ENCODE measurements around the gene NDUFB8. TPM values are rescaled to one million over a fixed set of nuclear protein-coding genes. Genes with fewer than 3 reads are reported as not detected.

The NDUFB8 gene
- total RNA-seq, 4 donors from 2014 or later = 156 to 176 (median 164) TPM

DNA sequence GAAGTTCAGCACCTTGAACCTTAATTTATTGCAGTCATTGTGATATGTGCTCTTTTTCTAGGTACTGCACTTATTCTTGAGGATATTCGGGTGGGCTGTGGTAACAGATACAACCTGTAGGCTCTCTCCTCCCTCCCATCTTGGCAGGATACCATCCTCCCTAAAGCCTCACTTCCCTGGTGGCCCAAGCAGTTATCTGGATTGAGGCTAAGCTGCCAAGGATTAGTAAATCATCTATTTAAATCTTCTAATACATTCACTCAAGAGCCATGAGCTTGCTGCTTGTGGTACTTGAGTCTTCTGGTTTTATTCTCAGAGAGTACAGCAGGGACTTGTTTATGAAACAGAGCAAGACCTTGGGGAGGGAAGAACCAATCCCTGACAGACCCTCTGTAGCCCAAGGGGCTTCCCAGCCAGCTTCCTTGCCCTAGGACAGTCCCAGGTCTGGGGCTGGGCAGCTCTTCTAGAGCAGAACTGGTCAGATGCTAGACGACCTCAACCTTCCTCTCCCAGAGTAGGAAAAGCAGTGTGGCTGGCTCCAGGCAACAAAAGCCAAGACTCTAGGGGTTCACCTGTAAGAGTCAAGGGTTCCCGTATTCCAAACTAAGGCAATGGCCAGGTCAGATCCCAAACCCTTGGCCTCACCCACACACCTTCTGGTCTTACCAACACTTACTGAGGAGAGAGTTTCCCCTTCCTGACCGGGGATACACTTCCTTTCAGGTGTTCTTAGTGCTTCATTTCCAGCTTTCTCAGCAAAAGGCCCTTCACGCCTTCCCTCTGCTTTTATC, 45.6 kb downstream of the NDUFB8 start:
- WGBS = 90% methylated on average over 5 of the region's 5 CpGs
- H3K4me1 ChIP-seq = peaks cover 19% of the 10 kb centered on the region
- DNase-seq (ENCODE audit: low spot score in 2 of 2) = no peak
- no peak overlapping the region for H3K27ac ChIP-seq
- peaks cover 31% of the 10 kb centered on the region for H3K27me3 ChIP-seq
- H3K36me3 ChIP-seq = peaks cover 18% of the 10 kb centered on the region
- no peak overlapping the region for H3K4me3 ChIP-seq
- no peaks in the 10 kb centered on the region for H3K9me3 ChIP-seq
- TF ChIP-seq EP300 (IDR thresholded peaks at IDR 0.05) (no peak), POLR2AphosphoS5 (IDR thresholded peaks at IDR 0.05) (no peak), POLR2A (IDR thresholded peaks at IDR 0.05) (no peak), CTCF (IDR thresholded peaks at IDR 0.05) (no peak)

- TF ChIP-seq POLR2A (IDR thresholded peaks at IDR 0.05) (no peak), POLR2AphosphoS5 (IDR thresholded peaks at IDR 0.05) (no peak), EP300 (IDR thresholded peaks at IDR 0.05) (no peak), CTCF (IDR thresholded peaks at IDR 0.05) (no peak)
- Histone ChIP-seq H3K9me3 (no peaks in the 10 kb centered on the region), H3K4me1 (peaks cover 19% of the 10 kb centered on the region), H3K27ac (no peak overlapping the region), H3K27me3 (peaks cover 38% of the 10 kb centered on the region), H3K36me3 (peaks cover 5% of the 10 kb centered on the region), H3K4me3 (peak overlapping the region; percentile 54)
- 30% methylated on average over 5 of the region's 5 CpGs for WGBS
- DNase-seq (ENCODE audit: low spot score in 2 of 2) = no peak
Measured at GRCh38 chr10:100482834-100483185, 46.9 kb downstream of the NDUFB8 start.

GRCh38 chr10:100482181-100482833, 47.4 kb downstream of the NDUFB8 start:
- H3K27ac ChIP-seq = no peak overlapping the region
- peak overlapping the region; percentile 54 for H3K4me3 ChIP-seq
- peak; percentile 68 to 84 for DNase-seq (ENCODE audit: low spot score in 2 of 2)
- peaks cover under 1% of the 10 kb centered on the region for H3K36me3 ChIP-seq
- TF ChIP-seq CTCF (IDR thresholded peaks at IDR 0.05) (peak; percentile 15 to 87), POLR2AphosphoS5 (IDR thresholded peaks at IDR 0.05) (no peak)
- peaks cover 38% of the 10 kb centered on the region for H3K27me3 ChIP-seq
- peaks cover 19% of the 10 kb centered on the region for H3K4me1 ChIP-seq
- WGBS = 0% methylated on average over 18 of the region's 59 CpGs
- no peaks in the 10 kb centered on the region for H3K9me3 ChIP-seq

GRCh38 chr10:100481462-100482081, 48.1 kb downstream of the NDUFB8 start:
- Histone ChIP-seq H3K36me3 (no peaks in the 10 kb centered on the region), H3K9me3 (no peaks in the 10 kb centered on the region), H3K27ac (no peak overlapping the region), H3K27me3 (peaks cover 38% of the 10 kb centered on the region), H3K4me3 (peak overlapping the region; percentile 54), H3K4me1 (peaks cover 19% of the 10 kb centered on the region)
- TF ChIP-seq POLR2AphosphoS5 (IDR thresholded peaks at IDR 0.05) (no peak), POLR2A (IDR thresholded peaks at IDR 0.05) (no peak)
- WGBS = 2% methylated on average over 16 of the region's 19 CpGs
- DNase-seq (ENCODE audit: low spot score in 2 of 2) = peak; percentile 86 to 91

DNA sequence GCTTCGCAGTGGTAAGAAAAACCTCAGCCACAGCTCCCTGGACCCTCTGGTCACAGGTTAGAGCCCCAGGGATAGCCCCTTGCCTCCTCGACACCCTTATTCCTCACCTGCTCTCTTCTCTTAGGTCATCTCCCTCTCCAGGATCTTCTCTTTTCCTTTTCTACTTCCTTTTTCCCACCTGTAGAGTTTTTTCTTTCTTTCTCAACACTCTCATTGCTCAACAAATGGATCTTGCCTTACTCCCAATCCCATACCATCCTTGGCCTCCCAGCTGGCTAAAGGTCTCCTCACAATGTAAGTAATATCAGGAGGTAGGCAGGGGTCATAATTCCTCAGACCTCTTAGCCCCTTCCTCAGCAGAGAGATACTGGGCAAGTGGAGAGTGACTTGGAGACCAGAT, 49.7 kb downstream of the NDUFB8 start:
- H3K9me3 ChIP-seq = no peaks in the 10 kb centered on the region
- H3K36me3 ChIP-seq = no peaks in the 10 kb centered on the region
- H3K27ac ChIP-seq = no peak overlapping the region
- no peak overlapping the region for H3K4me3 ChIP-seq
- peaks cover 19% of the 10 kb centered on the region for H3K4me1 ChIP-seq
- TF ChIP-seq CTCF (IDR thresholded peaks at IDR 0.05) (no peak), POLR2AphosphoS5 (IDR thresholded peaks at IDR 0.05) (no peak), POLR2A (IDR thresholded peaks at IDR 0.05) (no peak), EP300 (IDR thresholded peaks at IDR 0.05) (no peak)
- peaks cover 39% of the 10 kb centered on the region for H3K27me3 ChIP-seq
- WGBS = 80% methylated on average over 2 of the region's 2 CpGs
- no peak for DNase-seq (ENCODE audit: low spot score in 2 of 2)

Data from suprapubic skin (tissue), 4 donors.